Measurements from ENCODE around the gene C10orf71.

Gene C10orf71

GRCh38 chr10:49275896-49276295 is 23.1 kb upstream of the C10orf71 start:
- no peak for DNase-seq

- no peak for DNase-seq
Observed at GRCh38 chr10:49276596-49276995, 22.4 kb upstream of the C10orf71 start.

- no peak for DNase-seq
Observed at GRCh38 chr10:49277973-49278372, 21.0 kb upstream of the C10orf71 start.

- no peak for DNase-seq
Observed at GRCh38 chr10:49278497-49278981, 20.4 kb upstream of the C10orf71 start.

- no peak for DNase-seq
Observed at GRCh38 chr10:49279015-49279880, 19.7 kb upstream of the C10orf71 start.

GRCh38 chr10:49280001-49280408 is 19.0 kb upstream of the C10orf71 start:
- no peak for DNase-seq

- no peak for DNase-seq
Observed at GRCh38 chr10:49281461-49281860, 17.5 kb upstream of the C10orf71 start.

- DNase-seq = no peak
Observed at GRCh38 chr10:49282306-49282705, 16.7 kb upstream of the C10orf71 start.

GRCh38 chr10:49282879-49283341 is 16.1 kb upstream of the C10orf71 start:
- DNase-seq = no peak

GRCh38 chr10:49283491-49283890 is 15.5 kb upstream of the C10orf71 start:
- no peak for DNase-seq

- DNase-seq = no peak
Observed at GRCh38 chr10:49284356-49284755, 14.6 kb upstream of the C10orf71 start.

GRCh38 chr10:49285232-49285631 is 13.7 kb upstream of the C10orf71 start:
- DNase-seq = no peak

- no peak for DNase-seq
Observed at GRCh38 chr10:49286686-49287085, 12.3 kb upstream of the C10orf71 start.

- no peak for DNase-seq
Observed at GRCh38 chr10:49287689-49288340, 11.2 kb upstream of the C10orf71 start.

GRCh38 chr10:49288341-49289065 is 10.5 kb upstream of the C10orf71 start:
- no peak for DNase-seq

- DNase-seq = no peak
Observed at GRCh38 chr10:49289480-49289879, 9.5 kb upstream of the C10orf71 start.

GRCh38 chr10:49290131-49290530 is 8.8 kb upstream of the C10orf71 start:
- no peak for DNase-seq

- DNase-seq = no peak
Observed at GRCh38 chr10:49290607-49291006, 8.4 kb upstream of the C10orf71 start.

- no peak for DNase-seq
Observed at GRCh38 chr10:49292565-49293207, 6.3 kb upstream of the C10orf71 start.

GRCh38 chr10:49293208-49293603 is 5.8 kb upstream of the C10orf71 start:
- DNase-seq = no peak

- no peak for DNase-seq
Observed at GRCh38 chr10:49294731-49295130, 4.2 kb upstream of the C10orf71 start.

- no peak for DNase-seq
Observed at GRCh38 chr10:49295297-49295696, 3.7 kb upstream of the C10orf71 start.

GRCh38 chr10:49296382-49296781 is 2.6 kb upstream of the C10orf71 start:
- DNase-seq = no peak

Measured in NCI-H1694 treated with DMSO at 0.1 percent for 48 hours (cell line).